WTC11 (cell line): ENCODE data around the gene SELENOS. TPM values are rescaled to one million over a fixed set of nuclear protein-coding genes. Genes with fewer than 3 reads are reported as not detected.

Experiments used
- E2F4 ChIP-seq: sonication (generic); formaldehyde crosslinking; IDR thresholded peaks from 2 replicates; pipeline ENCODE4 v1.8.1; 2022; ENCODE audit warnings: low read depth, mild to moderate bottlenecking, moderate library complexity, missing genetic modification reagents, borderline replicate concordance
- FOXP4 ChIP-seq: sonication (generic); formaldehyde crosslinking; IDR thresholded peaks from 2 replicates; pipeline ENCODE4 v1.8.0; 2022; ENCODE audit warnings: mild to moderate bottlenecking, missing genetic modification reagents
- MAX ChIP-seq: sonication (generic); formaldehyde crosslinking; IDR thresholded peaks from 2 replicates; pipeline ENCODE4 v1.8.0; 2022; ENCODE audit warnings: mild to moderate bottlenecking, missing genetic modification reagents
- MYBL2 ChIP-seq: sonication (generic); formaldehyde crosslinking; IDR thresholded peaks from 2 replicates; pipeline ENCODE4 v1.8.1; 2023; ENCODE audit warnings: mild to moderate bottlenecking, moderate library complexity, missing genetic modification reagents
- SMAD4 ChIP-seq: sonication (generic); formaldehyde crosslinking; IDR thresholded peaks from 2 replicates; pipeline ENCODE4 v1.8.0; 2022; ENCODE audit warnings: mild to moderate bottlenecking, missing genetic modification reagents
- total RNA-seq: library from RNA; stranded (reverse); gene quantifications from 3 replicates; pipeline ENCODE4 v1.2.3, GENCODE V29; 2021
- TF ChIP-seq, protein P1 (sequence below): sonication (generic); formaldehyde crosslinking; IDR thresholded peaks from 2 replicates; pipeline ENCODE4 v1.8.1; 2023; ENCODE audit warnings: mild to moderate bottlenecking, missing genetic modification reagents

Gene SELENOS
- total RNA-seq, 1 experiment from 2014 or later = 43.8 TPM

GRCh38 chr15:101225658-101226057 is 51.6 kb downstream of the SELENOS start (continued):
- TF ChIP-seq E2F4 (CRISPR knock-in tag) (no peak), FOXP4 (no peak), MYBL2 (CRISPR knock-in tag) (no peak), MAX (CRISPR knock-in tag) (no peak), SMAD4 (CRISPR knock-in tag) (no peak)
- TF ChIP-seq, protein P1, sequence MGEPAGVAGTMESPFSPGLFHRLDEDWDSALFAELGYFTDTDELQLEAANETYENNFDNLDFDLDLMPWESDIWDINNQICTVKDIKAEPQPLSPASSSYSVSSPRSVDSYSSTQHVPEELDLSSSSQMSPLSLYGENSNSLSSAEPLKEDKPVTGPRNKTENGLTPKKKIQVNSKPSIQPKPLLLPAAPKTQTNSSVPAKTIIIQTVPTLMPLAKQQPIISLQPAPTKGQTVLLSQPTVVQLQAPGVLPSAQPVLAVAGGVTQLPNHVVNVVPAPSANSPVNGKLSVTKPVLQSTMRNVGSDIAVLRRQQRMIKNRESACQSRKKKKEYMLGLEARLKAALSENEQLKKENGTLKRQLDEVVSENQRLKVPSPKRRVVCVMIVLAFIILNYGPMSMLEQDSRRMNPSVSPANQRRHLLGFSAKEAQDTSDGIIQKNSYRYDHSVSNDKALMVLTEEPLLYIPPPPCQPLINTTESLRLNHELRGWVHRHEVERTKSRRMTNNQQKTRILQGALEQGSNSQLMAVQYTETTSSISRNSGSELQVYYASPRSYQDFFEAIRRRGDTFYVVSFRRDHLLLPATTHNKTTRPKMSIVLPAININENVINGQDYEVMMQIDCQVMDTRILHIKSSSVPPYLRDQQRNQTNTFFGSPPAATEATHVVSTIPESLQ = no peak

Other genes with a start within 250 kb of the SELENOS start
- gene CHSY1, start 25.4 kb downstream of the SELENOS start, total RNA-seq = 56.3 to 59.1 TPM (median 57.4 TPM) in 3 replicates
- gene SNRPA1, start 17.8 kb upstream of the SELENOS start, total RNA-seq = 144 to 170 TPM (median 151 TPM) in 3 replicates
- 2.9 to 3.8 TPM (median 3.8 TPM) in 3 replicates for gene PCSK6, start 212.2 kb upstream of the SELENOS start, total RNA-seq